Fibroblast of lung (primary cell): ENCODE measurements around the gene OARD1. TPM values are rescaled to one million over a fixed set of nuclear protein-coding genes. Genes with fewer than 3 reads are reported as not detected.

ENCODE experiments used
- DNase-seq, 2 donors: peaks; one replicate each; pipeline versions ENCODE4 v3.0.0 to v3.0.0-alpha.2; 2010; ENCODE audit warnings: low read depth in 2 of 2
- H2AFZ ChIP-seq: 2 replicates; pipeline ENCODE4 v1.5.1; 2012; ENCODE audit warnings: low read length, control low read depth, inconsistent platforms
- H3K27ac ChIP-seq: 2 replicates; pipeline ENCODE4 v1.5.1; 2011; ENCODE audit warnings: low read length, control low read depth; ENCODE audit not compliant: insufficient read depth
- H3K27me3 ChIP-seq: 2 replicates; pipeline ENCODE4 v1.5.1; 2011; ENCODE audit warnings: mild to moderate bottlenecking, low read length; ENCODE audit not compliant: control insufficient read depth, insufficient read depth
- H3K36me3 ChIP-seq: 2 replicates; pipeline ENCODE4 v1.5.1; 2011; ENCODE audit warnings: low read length; ENCODE audit not compliant: control insufficient read depth, insufficient read depth
- H3K4me1 ChIP-seq: 2 replicates; pipeline ENCODE4 v1.5.1; 2011; ENCODE audit warnings: low read length; ENCODE audit not compliant: control insufficient read depth, insufficient read depth; ENCODE audit errors: extremely low read depth
- H3K4me2 ChIP-seq: 2 replicates; pipeline ENCODE4 v1.5.1; 2011; ENCODE audit warnings: low read length, control low read depth; ENCODE audit not compliant: insufficient read depth; ENCODE audit errors: extremely low read depth
- H3K4me3 ChIP-seq, 4 experiments: fragments of 200-600 bp in 1 of 4; sonication (generic) in 1 of 4; replicated peaks in 1 of 4; 2 replicates each; pipeline ENCODE4 v1.5.1; 2011 to 2016; ENCODE audit warnings: low read length in 4 of 4, low read depth in 3 of 4, mild to moderate bottlenecking in 3 of 4, control low read depth in 2 of 4, inconsistent platforms in 1 of 4, mixed read lengths in 1 of 4; ENCODE audit not compliant: insufficient read depth in 1 of 4; ENCODE audit errors: control extremely low read depth in 1 of 4
- H3K79me2 ChIP-seq: 2 replicates; pipeline ENCODE4 v1.5.1; 2012; ENCODE audit warnings: mild to moderate bottlenecking, low read length, inconsistent platforms; ENCODE audit not compliant: control insufficient read depth, insufficient read depth
- H3K9ac ChIP-seq: 2 replicates; pipeline ENCODE4 v1.5.1; 2011; ENCODE audit warnings: mild to moderate bottlenecking, low read length, control low read depth; ENCODE audit not compliant: insufficient read depth
- H3K9me3 ChIP-seq: 2 replicates; pipeline ENCODE4 v1.5.1; 2012; ENCODE audit warnings: low read depth, low read length; ENCODE audit not compliant: control insufficient read depth, insufficient read depth
- H4K20me1 ChIP-seq: 2 replicates; pipeline ENCODE4 v1.5.1; 2011; ENCODE audit warnings: low read length; ENCODE audit not compliant: control insufficient read depth, insufficient read depth; ENCODE audit errors: extremely low read depth
- CTCF ChIP-seq, 2 donors: IDR thresholded peaks in 1 of 2; conservative IDR thresholded peaks in 1 of 2; 1 replicate in 1 of 2; 2 replicates in 1 of 2; pipeline ENCODE4 v1.5.1; 2011 to 2012; ENCODE audit warnings: low read length in 2 of 2, control low read depth in 1 of 2, inconsistent platforms in 1 of 2, low read depth in 1 of 2, mild to moderate bottlenecking in 1 of 2
- EZH2 ChIP-seq: IDR thresholded peaks from 2 replicates; pipeline ENCODE4 v1.5.1; 2012; ENCODE audit warnings: low read length, control low read depth, mild to moderate bottlenecking; ENCODE audit errors: missing control alignments
- polyA plus RNA-seq, 2 donors: library from polyadenylated mRNA; depleted of rRNA in 1 of 2; stranded (reverse) in 1 of 2; unstranded in 1 of 2; fragments of >200 nt; gene quantifications; 2 replicates each; pipeline ENCODE4 v1.2.1, GENCODE V29; 2011 to 2012; ENCODE audit warnings: missing spikeins in 1 of 2
- total RNA-seq: library from RNA; depleted of rRNA; stranded (reverse); fragments of >200 nt; gene quantifications from 2 replicates; pipeline ENCODE4 v1.2.1, GENCODE V29; 2014

Gene OARD1
- total and polyA plus RNA-seq, 2 donors (not counting 1 experiment from before 2014, with no cell fraction given), result 9.8 to 12.4 TPM

GRCh38 chr6:41047306-41047705 lies 24.9 kb downstream of the OARD1 start:
- Histone ChIP-seq H3K36me3 (no peaks in the 10 kb centered on the region), H2AFZ (no peak overlapping the region), H3K9ac (no peak overlapping the region), H3K79me2 (no peaks in the 10 kb centered on the region), H3K4me3 (no peak overlapping the region), H3K27ac (no peak overlapping the region), H3K9me3 (no peaks in the 10 kb centered on the region), H3K4me2 (no peak overlapping the region), H3K4me1 (no peaks in the 10 kb centered on the region), H4K20me1 (no peaks in the 10 kb centered on the region), H3K27me3 (peaks cover 2% of the 10 kb centered on the region)
- no peak for TF ChIP-seq CTCF (conservative IDR thresholded peaks at IDR 0.05 in 1 of 2, IDR thresholded peaks at IDR 0.05 in 1 of 2; ENCODE audit: low read depth in 1 of 2, low read length in 2 of 2)
- no peak for TF ChIP-seq EZH2
- DNase-seq, result no peak

GRCh38 chr6:41046084-41046483 lies 26.1 kb downstream of the OARD1 start:
- Histone ChIP-seq H3K9ac (no peak overlapping the region), H3K4me2 (no peak overlapping the region), H3K4me1 (no peaks in the 10 kb centered on the region), H3K4me3 (no peak overlapping the region), H3K27ac (no peak overlapping the region), H3K27me3 (peaks cover 2% of the 10 kb centered on the region), H3K9me3 (no peaks in the 10 kb centered on the region), H3K36me3 (no peaks in the 10 kb centered on the region), H2AFZ (no peak overlapping the region), H4K20me1 (no peaks in the 10 kb centered on the region), H3K79me2 (no peaks in the 10 kb centered on the region)
- DNase-seq, result no peak
- no peak for TF ChIP-seq CTCF (conservative IDR thresholded peaks at IDR 0.05 in 1 of 2, IDR thresholded peaks at IDR 0.05 in 1 of 2; ENCODE audit: low read depth in 1 of 2, low read length in 2 of 2)
- no peak for TF ChIP-seq EZH2

GRCh38 chr6:41045664-41046063 lies 26.5 kb downstream of the OARD1 start:
- TF ChIP-seq CTCF (conservative IDR thresholded peaks at IDR 0.05 in 1 of 2, IDR thresholded peaks at IDR 0.05 in 1 of 2; ENCODE audit: low read depth in 1 of 2, low read length in 2 of 2) (no peak), EZH2 (no peak)
- no peak overlapping the region for H3K27ac ChIP-seq
- no peak overlapping the region for H3K4me3 ChIP-seq
- no peaks in the 10 kb centered on the region for H4K20me1 ChIP-seq
- no peak overlapping the region for H3K9ac ChIP-seq
- H3K4me2 ChIP-seq, result no peak overlapping the region
- H3K79me2 ChIP-seq, result no peaks in the 10 kb centered on the region
- no peaks in the 10 kb centered on the region for H3K9me3 ChIP-seq
- H3K36me3 ChIP-seq, result no peaks in the 10 kb centered on the region
- peaks cover 2% of the 10 kb centered on the region for H3K27me3 ChIP-seq
- no peak for DNase-seq
- no peak overlapping the region for H2AFZ ChIP-seq
- H3K4me1 ChIP-seq, result no peaks in the 10 kb centered on the region
